Effector memory CD8-positive, alpha-beta T cell (primary cell): ENCODE measurements around the gene HTR1B.

Experiments
- ATAC-seq: fragments of 150-1000 bp; cut with Tn5 transposase; replicated peaks from 2 replicates; pipeline ENCODE4 v1.10.0; 2021; ENCODE audit warnings: mild to moderate bottlenecking, moderate library complexity
- DNase-seq, 3 experiments: peaks; one replicate each; pipeline ENCODE4 v3.0.0; 2021
- H3K27ac Mint-ChIP-seq, 2 donors: one replicate each; pipeline ENCODE4 v1.8.0; 2022; ENCODE audit warnings: mild to moderate bottlenecking in 2 of 2, mixed read lengths in 2 of 2, moderate library complexity in 2 of 2
- H3K27me3 Mint-ChIP-seq, 2 donors: one replicate each; pipeline ENCODE4 v1.8.0; 2022; ENCODE audit warnings: mixed read lengths in 2 of 2
- H3K36me3 Mint-ChIP-seq: one replicate; pipeline ENCODE4 v1.8.0; 2022; ENCODE audit warnings: mild to moderate bottlenecking, moderate library complexity, mixed read lengths; ENCODE audit not compliant: insufficient read depth
- H3K4me1 Mint-ChIP-seq, 2 donors: one replicate each; pipeline ENCODE4 v1.8.0; 2022; ENCODE audit warnings: low read depth in 2 of 2, mixed read lengths in 2 of 2
- H3K4me3 Mint-ChIP-seq, 2 donors: one replicate each; pipeline ENCODE4 v1.8.0; 2022; ENCODE audit warnings: mild to moderate bottlenecking in 2 of 2, mixed read lengths in 2 of 2, moderate library complexity in 2 of 2
- H3K9me3 Mint-ChIP-seq, 2 donors: one replicate each; pipeline ENCODE4 v1.8.0; 2022; ENCODE audit warnings: mixed read lengths in 2 of 2

The HTR1B gene

GRCh38 chr6:77447254-77447653, 16.0 kb downstream of the HTR1B start:
- Mint-ChIP-seq H3K27ac (no peak overlapping the region), H3K4me3 (no peak overlapping the region), H3K9me3 (no peaks in the 10 kb centered on the region), H3K27me3 (no peaks in the 10 kb centered on the region), H3K4me1 (no peaks in the 10 kb centered on the region), H3K36me3 (no peaks in the 10 kb centered on the region)
- ATAC-seq (no peak), DNase-seq (no peak)

- no peak for ATAC-seq
- no peaks in the 10 kb centered on the region for H3K27me3 Mint-ChIP-seq
- no peaks in the 10 kb centered on the region for H3K9me3 Mint-ChIP-seq
- H3K36me3 Mint-ChIP-seq, result no peaks in the 10 kb centered on the region
- H3K4me1 Mint-ChIP-seq, result no peaks in the 10 kb centered on the region
- no peak overlapping the region for H3K27ac Mint-ChIP-seq
- no peak overlapping the region for H3K4me3 Mint-ChIP-seq
- DNase-seq, result no peak
These were observed 17.0 kb downstream of the HTR1B start for GRCh38 chr6:77446249-77446648.

GRCh38 chr6:77445214-77445613, 18.1 kb downstream of the HTR1B start:
- no peak for DNase-seq
- no peaks in the 10 kb centered on the region for H3K9me3 Mint-ChIP-seq
- H3K27ac Mint-ChIP-seq, result no peak overlapping the region
- no peaks in the 10 kb centered on the region for H3K4me1 Mint-ChIP-seq
- H3K4me3 Mint-ChIP-seq, result no peak overlapping the region
- H3K27me3 Mint-ChIP-seq, result no peaks in the 10 kb centered on the region
- ATAC-seq, result no peak
- H3K36me3 Mint-ChIP-seq, result no peaks in the 10 kb centered on the region

GRCh38 chr6:77440206-77440976, 22.9 kb downstream of the HTR1B start:
- Mint-ChIP-seq H3K27ac (no peak overlapping the region), H3K4me3 (no peak overlapping the region), H3K36me3 (no peaks in the 10 kb centered on the region), H3K9me3 (peaks cover 0 to 8% of the 10 kb centered on the region in 2 donors), H3K4me1 (no peaks in the 10 kb centered on the region), H3K27me3 (no peaks in the 10 kb centered on the region)
- DNase-seq (no peak), ATAC-seq (no peak)

- Mint-ChIP-seq H3K4me1 (no peaks in the 10 kb centered on the region), H3K9me3 (peaks cover 9 to 22% of the 10 kb centered on the region in 2 donors), H3K36me3 (no peaks in the 10 kb centered on the region), H3K4me3 (no peak overlapping the region), H3K27ac (no peak overlapping the region), H3K27me3 (no peaks in the 10 kb centered on the region)
- DNase-seq, result no peak
- no peak for ATAC-seq
These were observed 29.4 kb downstream of the HTR1B start for GRCh38 chr6:77433888-77434287.

- Mint-ChIP-seq H3K36me3 (no peaks in the 10 kb centered on the region), H3K27ac (no peak overlapping the region), H3K9me3 (peaks cover 9 to 17% of the 10 kb centered on the region in 2 donors), H3K27me3 (no peaks in the 10 kb centered on the region), H3K4me3 (no peak overlapping the region), H3K4me1 (no peaks in the 10 kb centered on the region)
- no peak for ATAC-seq
- DNase-seq, result no peak
These were observed 32.8 kb downstream of the HTR1B start for GRCh38 chr6:77430504-77430903.

GRCh38 chr6:77425671-77426070, 37.6 kb downstream of the HTR1B start:
- Mint-ChIP-seq H3K4me3 (no peak overlapping the region), H3K36me3 (peaks cover 3% of the 10 kb centered on the region), H3K27ac (no peak overlapping the region), H3K4me1 (no peaks in the 10 kb centered on the region), H3K27me3 (no peaks in the 10 kb centered on the region), H3K9me3 (peaks cover 5 to 8% of the 10 kb centered on the region in 2 donors)
- no peak for ATAC-seq
- no peak for DNase-seq

- Mint-ChIP-seq H3K4me3 (no peak overlapping the region), H3K27ac (no peak overlapping the region), H3K9me3 (peaks cover 4% of the 10 kb centered on the region in 2 donors), H3K27me3 (no peaks in the 10 kb centered on the region), H3K4me1 (no peaks in the 10 kb centered on the region), H3K36me3 (peaks cover 3% of the 10 kb centered on the region)
- DNase-seq (no peak), ATAC-seq (no peak)
These were observed 38.1 kb downstream of the HTR1B start for GRCh38 chr6:77425216-77425615.

GRCh38 chr6:77424761-77425160, 38.5 kb downstream of the HTR1B start:
- ATAC-seq (no peak), DNase-seq (no peak)
- Mint-ChIP-seq H3K27me3 (no peaks in the 10 kb centered on the region), H3K9me3 (peaks cover 0 to 4% of the 10 kb centered on the region in 2 donors), H3K36me3 (peaks cover 3% of the 10 kb centered on the region), H3K4me1 (no peaks in the 10 kb centered on the region), H3K4me3 (no peak overlapping the region), H3K27ac (no peak overlapping the region)

- Mint-ChIP-seq H3K27ac (no peak overlapping the region), H3K4me3 (no peak overlapping the region), H3K9me3 (peaks cover 2 to 7% of the 10 kb centered on the region in 2 donors), H3K36me3 (peaks cover 3% of the 10 kb centered on the region), H3K27me3 (no peaks in the 10 kb centered on the region), H3K4me1 (no peaks in the 10 kb centered on the region)
- ATAC-seq (no peak), DNase-seq (no peak)
These were observed 46.5 kb downstream of the HTR1B start for GRCh38 chr6:77416839-77417238.

- Mint-ChIP-seq H3K27ac (no peak overlapping the region), H3K4me3 (no peak overlapping the region), H3K27me3 (no peaks in the 10 kb centered on the region), H3K36me3 (no peaks in the 10 kb centered on the region), H3K4me1 (no peaks in the 10 kb centered on the region), H3K9me3 (peaks cover 2 to 7% of the 10 kb centered on the region in 2 donors)
- DNase-seq (no peak), ATAC-seq (no peak)
These were observed 47.6 kb downstream of the HTR1B start for GRCh38 chr6:77415706-77416105.
